ENCODE measurements around the gene CHPF.

Gene CHPF

DNA sequence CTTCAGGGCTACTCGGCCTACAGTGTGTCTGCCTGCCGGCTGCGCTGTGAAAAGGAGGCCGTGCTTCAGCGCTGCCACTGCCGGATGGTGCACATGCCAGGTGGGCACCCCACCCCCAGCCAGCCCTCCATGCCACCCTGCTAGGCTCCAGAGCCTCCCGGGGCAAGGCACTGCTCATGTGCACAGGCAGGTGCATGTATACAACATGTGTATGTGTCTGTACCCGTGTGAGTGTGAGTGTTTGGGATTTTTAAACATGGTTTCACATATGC, 11.3 kb downstream of the CHPF start:
- no peak for DNase-seq (ENCODE audit: low spot score)

DNA sequence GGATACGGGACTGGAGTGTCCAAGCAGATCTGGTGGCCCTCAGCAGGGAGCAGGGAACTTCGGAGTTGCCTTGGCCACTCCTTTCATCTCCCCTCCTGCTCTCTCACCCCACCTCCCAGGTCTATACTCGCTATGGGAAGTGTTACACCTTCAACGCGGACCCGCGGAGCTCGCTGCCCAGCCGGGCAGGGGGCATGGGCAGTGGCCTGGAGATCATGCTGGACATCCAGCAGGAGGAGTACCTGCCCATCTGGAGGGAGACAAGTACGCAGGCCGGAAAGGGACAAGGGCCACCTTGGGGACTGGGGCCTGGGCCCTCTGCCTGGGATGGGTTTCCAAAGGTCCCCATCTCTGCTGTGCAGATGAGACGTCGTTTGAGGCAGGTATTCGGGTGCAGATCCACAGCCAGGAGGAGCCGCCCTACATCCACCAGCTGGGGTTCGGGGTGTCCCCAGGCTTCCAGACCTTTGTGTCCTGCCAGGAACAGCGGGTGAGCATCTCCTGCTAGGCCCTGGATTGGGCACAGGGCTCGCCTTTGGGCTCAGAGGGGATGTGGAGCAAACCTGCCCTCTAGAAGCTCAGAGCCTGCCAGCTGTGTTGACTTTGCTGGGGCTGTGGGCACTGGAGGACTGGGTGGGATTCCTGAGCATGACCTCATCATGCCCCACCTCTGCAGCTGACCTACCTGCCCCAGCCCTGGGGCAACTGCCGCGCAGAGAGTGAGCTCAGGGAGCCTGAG, 11.8 kb downstream of the CHPF start:
- no peak for DNase-seq (ENCODE audit: low spot score)

DNA sequence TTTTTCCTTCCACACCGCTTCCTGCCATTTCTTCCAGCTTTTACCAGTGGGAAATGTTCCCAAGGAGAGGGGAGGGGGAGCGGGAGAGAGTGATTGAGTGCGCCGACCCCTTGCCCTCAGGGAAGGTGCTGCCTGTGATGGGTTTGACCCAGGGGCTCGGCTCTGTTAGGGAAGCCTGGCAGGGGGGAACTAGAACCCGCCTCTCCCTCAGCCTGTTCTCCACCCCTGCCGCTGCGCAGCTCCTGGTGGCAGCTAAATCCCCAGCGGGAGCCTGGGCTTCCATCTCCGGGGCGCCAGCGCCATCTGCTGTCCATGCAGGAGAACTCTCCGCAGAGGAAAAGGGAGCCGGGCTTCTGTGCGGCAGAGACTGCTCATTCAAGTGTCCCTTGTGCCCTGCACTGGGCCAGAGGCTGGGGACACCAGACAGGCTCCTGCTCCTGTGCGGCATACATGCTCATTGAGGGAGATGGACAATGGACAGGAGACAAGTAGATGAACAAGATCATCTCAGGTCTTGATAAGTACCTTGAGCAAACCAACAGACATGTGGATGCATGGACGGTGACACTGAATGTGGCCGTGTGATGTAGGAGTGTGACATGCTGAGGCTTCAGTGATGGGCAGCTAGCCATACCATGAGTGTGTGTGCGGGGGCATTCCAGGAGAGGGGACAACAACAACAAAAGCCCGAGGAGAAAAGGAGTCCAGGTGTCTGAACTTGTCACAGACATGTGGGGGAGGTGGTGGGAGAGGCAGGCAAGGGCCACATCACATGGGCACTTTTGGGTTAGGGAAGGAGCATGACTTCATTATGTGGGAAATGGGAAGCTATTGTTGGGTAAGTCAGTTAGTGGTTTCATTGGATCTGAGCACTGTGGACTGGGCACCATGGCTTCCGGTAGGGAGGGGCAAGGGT, 13.3 kb downstream of the CHPF start:
- peak; percentile 95 for DNase-seq (ENCODE audit: low spot score)

DNA sequence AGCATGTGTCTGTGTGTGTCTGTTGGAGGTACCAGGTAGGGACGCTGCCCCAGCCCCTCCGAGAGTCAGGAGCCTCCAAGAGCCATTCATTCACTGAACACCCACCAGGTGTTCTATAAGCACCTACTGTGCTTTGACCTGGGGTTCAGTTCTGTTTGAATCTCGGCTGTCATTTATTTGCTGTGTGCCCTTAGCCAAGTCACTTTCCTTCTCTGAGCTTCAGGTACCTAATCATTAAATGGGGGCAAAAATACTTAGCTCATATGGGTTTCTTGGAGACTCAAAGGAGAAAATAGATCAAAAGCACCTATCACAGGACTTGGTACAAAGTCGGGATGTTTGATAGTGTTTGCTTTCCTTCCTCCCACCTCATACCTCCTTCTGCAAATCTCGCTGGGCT, 16.1 kb downstream of the CHPF start:
- no peak for DNase-seq (ENCODE audit: low spot score)

DNA sequence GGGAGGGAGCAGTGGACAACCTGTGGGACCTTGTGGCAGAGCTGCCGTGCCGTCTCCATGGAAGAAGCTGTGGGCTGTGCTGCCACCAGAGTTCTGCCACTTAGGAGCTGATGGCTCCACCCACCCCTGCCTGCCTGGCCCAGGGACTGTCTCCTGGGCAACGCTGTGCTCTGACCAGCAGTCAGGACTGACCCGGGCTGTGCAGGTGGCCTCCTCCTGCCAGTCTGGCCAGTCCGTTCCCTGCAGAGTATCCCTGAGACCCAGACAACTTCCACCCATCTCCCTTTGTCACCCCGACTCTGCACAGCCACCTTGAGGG, 16.6 kb downstream of the CHPF start:
- DNase-seq (ENCODE audit: low spot score) = no peak

DNA sequence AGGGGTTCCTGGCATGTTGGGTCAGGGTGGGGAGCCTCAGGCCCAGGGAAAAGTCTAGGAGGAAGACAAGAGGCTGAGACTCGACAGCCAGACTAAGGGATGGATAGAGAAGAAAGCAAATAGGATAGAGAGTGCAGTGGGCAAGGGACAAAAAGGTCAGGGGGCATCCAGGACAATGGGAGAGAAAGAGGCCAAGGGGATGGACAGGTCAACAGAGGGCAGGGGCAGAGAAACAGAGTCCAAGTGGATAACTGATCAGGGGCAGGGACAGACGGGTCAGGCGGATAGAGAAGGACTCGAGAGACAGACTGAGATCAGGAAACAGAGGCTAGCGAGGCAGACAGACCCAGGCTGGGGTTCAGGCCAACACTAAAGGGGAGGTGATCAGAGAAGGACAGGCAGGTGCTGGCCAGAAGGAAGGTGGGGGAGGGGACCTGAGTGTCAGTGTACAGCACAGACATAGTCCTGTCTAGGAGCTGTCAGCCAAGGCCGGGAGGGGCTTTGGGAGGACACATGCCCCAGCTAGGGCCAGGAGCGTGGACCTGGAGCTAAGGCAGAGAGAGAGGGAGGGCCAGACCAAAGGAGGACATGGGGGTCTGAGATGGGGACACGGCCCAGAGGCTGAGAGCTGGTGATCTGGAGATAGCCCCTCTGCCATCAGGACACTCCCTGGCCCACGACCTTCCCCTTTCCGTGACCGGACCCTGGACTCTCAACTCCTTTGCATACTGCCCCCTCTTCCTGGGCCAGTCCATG, 17.1 kb downstream of the CHPF start:
- DNase-seq (ENCODE audit: low spot score) = no peak

DNA sequence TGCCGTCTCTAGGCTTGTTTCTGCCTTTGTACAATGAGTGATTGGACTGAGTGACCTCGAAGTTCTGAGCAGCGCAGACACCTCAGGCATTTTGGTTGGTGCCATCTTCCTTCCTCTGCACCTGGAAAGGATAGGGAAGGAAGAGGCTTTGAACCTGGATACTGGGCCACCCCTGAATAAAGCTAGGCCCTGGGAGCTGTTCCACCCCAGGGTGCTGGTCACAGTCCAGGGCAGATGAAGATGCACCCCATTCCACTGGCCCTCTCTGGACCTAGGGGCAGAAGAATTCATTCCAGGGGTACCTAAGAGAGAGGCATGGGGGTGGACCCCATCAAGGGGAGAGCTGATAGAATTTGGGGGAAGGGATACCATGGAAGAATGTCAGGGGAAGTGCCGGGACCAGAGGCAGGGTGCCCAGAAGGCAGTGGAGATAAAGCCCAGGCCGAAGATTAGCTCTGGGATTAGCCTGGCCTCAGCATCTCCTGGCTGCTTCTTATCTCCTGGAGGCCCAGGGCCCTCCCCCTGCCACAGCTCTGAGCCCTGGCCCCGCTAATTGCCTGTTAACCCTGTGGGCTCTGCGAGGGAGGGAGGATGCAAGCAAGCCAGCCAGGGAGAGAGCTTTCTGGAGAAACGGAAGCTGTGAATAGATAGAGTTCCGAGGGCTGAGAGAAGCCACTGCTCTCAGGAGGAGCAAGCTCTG, 17.9 kb downstream of the CHPF start:
- DNase-seq (ENCODE audit: low spot score) = no peak

DNA sequence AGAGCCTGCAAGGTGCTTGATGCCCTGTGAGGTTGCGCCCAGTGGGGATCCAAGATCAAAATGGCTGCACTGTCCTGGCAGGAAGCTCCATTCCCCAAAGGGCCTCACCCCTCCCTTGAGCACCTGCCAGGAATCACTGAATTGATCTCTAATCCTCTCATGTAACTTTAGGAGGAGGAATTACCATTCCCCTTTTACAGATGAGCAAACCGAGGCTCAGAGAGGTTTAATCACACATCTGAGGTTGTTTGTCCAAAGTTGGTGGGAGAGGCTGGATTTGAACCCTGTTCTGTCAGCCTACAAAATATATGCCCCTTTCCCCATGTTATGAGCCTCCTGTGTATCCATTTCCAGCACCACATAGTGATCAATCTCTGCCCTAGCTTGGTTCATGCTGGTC, 18.8 kb downstream of the CHPF start:
- no peak for DNase-seq (ENCODE audit: low spot score)

DNA sequence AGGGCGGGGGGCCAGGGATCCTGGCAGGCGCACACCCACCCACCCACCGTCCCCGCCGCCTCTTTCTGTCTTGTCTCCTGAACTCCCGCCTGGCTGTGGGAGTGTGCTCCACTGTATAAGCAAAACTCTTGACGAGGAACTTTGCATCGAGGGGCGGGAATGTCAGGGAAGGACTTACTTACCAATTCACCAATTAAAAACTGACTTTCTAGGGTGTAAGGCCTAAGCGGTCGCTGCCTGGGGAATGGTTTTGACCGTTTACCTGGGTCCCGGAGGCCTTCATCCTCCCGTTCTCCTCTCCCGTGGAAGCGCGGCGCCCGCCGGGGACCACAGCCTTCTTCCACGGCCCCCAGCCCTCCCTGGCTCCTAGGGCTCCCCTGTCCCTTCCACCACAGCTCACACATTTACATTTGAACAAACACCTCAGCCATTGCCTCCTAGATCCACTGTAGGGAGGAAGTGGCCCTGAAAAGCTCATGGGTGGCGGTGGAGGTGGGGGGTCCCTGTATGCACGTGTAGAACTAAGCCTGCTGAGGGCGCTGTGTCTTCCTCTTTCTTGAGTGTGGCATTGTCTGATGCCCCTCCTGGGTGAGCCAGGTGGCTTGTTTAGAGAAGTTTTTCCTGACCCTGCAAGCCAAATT, 20.5 kb downstream of the CHPF start:
- no peak for DNase-seq (ENCODE audit: low spot score)

DNA sequence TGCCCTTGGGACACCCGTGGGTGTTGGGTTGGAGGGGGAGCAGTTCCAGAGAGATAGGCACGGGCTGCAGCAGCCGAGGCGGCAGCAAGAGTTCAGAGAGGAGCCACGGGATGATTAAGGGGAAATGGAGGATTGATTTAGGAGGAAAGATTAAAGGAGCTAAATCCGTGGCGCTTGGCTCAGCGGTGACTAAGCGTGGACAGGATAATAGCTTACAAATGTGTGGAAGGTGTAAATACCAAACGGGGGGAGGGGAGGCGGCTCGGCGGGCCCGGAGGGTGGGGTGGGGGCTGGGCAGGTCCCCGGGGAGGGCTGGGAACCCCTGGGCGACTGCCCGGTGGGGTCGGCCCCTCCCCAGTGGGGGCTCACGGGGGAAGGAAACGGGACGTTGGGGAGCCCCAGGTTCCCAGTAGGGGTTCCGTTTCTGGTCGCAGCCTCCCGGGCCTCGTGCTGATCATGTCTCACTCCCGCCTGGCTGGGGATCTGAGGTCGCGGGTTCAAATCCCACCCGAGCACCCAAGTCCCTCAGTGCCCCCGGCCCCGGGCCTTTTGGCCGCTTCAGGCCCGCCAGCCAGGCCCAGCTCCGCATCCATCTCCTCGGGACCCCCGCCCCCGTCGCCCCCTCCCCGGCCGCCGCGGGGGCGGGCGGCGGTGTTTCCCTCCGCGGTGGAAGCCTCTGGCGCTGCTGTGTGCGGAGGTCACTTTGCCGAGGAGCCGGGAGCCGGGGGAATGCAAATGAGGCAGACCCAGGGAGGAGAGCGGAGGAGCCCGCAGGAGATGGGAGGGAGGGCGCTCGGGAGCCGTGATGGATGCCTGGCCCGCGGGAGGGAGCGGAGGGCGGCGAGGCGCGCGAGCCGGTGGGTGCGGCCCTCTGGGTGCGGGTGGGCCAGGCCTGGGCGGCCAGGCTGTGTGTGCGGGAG, 21.2 kb downstream of the CHPF start:
- DNase-seq (ENCODE audit: low spot score) = peak; percentile 76

DNA sequence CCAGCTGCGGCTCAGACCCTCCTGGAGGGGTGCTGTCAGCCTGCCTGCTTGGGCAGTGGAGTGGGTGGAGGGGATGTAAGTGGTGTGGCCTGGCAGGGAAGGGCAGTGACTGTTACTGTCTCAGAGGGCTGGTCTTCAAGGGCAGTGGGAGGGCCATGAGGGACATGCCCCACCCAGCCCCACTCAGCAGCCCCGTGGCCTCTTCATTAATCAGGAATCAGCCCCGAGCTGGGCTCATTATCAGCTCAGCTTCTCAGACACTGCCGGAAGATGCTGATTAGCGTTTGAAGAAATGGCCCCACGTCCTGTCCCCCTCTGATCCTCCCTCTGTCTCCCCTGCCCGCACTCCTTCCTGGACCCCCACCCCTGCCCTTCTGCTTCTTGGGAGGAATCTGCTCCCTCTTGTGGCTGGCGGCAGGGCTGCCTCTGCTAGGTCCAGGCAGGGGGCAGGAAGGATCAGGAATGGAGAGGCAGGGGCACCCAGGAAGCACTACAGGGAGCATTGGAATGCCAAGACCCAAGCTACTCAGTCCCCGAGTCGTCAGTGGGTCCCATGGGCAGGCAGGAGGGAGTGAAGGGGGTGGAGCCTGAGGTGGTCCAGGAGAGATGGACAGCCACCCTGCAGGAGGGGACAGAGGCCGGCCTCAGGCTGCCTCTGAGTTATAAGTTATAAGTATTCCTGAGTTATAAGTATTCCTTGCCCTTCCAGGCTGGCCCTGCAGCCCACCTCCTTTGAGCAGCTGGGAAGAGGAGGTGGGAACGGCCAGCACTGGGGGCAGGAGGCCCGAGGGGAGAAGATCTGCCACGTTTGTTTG, 22.3 kb downstream of the CHPF start:
- peak; percentile 86 for DNase-seq (ENCODE audit: low spot score)

DNA sequence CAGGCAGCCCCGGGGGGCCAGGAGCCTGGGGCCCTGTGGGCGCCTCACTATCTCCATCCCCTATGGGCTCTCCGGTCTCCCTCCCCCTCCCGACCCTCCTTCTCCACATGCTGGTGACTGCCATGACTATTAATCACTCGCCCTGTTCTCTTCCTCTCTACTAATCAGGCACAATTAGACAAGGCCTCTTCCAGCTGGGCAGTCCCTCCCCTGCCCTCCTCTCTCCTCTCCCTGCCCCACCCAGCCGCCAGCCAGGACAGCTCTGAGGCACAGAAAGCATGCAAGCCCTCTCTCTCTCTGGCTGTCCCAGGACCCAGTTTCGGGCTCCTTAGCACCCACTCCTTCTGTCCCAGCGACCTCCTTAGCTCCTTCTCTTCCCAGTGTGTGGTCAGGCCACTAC, 23.5 kb downstream of the CHPF start:
- peak; percentile 39 for DNase-seq (ENCODE audit: low spot score)

DNA sequence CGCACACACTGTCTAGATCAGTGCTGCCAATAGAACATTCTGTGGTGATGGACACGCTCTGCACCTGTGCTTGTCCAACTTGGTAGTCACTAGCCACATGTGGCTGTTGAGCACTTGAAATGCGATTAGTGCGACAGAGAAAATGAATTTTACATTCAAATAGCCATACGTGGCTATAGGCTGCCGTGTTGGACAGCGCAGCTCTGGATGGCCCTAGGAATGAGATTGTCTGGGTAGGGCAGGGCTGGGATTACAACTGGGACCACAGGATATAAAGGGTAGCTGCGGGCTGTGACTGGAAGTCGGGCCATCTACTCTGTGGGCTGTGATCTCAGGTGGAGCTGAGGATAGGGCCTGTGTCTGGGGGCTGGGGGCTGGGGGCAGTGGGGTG, 24.1 kb downstream of the CHPF start:
- no peak for DNase-seq (ENCODE audit: low spot score)

DNA sequence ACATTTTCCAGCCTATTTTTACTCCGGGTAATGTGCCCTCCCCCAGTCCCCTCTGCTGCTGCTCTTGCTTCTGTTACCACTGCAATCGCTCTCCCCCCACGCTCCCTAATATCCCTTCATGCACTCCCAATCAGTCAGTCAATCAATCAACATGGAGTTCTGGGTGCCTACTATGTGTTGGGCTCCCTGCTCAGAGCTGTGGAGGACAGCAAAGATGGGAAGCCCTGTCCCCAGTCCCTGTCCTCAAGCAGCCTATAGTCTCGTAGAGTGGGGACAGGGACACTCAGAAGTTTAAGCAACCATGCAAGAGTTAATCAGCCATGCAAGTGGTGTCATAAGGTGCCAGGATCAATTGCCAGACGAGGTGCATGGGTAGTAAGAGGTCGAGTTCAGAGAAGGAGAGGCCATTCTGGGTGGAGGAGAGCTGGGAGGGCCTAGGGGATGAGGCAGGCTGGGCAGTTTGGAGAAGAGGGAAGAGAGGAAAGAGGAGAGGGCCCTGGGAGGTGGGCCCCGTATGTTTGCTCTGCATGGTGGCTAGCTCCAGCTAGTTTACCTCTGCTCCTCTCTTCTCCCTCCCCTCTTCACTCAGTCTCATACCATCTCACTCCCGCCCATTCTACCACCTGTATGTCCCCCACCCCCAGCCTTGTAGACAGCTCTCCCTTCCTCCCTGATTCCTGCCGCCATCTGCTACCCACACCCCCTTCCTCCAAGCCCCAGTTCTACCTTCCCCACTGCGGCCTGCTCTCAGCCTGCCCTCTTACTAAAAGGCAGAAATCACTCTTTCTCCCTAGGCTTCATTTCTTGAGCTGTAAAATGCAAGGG, 25.4 kb downstream of the CHPF start:
- DNase-seq (ENCODE audit: low spot score) = no peak

DNA sequence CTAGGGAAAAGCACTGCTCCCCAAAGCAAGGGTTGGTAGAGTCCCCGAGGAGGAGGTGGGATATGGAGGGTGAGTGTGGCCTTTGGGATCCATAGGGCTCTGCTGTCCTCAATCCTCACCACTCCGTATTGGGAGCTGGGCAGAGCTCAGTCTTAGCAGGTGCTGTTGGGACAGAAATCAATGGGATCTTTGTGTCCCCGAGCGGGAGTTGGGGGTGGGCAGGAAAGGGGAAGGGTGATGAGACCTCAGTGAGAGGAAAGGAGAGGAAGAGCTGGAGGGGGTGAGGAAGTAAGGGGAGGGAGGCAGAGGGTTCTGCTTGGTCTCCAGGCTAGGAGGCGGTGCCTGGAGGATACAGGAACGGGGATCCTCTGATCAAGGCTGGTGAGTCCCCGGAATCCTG, 26.7 kb downstream of the CHPF start:
- DNase-seq (ENCODE audit: low spot score) = no peak

DNA sequence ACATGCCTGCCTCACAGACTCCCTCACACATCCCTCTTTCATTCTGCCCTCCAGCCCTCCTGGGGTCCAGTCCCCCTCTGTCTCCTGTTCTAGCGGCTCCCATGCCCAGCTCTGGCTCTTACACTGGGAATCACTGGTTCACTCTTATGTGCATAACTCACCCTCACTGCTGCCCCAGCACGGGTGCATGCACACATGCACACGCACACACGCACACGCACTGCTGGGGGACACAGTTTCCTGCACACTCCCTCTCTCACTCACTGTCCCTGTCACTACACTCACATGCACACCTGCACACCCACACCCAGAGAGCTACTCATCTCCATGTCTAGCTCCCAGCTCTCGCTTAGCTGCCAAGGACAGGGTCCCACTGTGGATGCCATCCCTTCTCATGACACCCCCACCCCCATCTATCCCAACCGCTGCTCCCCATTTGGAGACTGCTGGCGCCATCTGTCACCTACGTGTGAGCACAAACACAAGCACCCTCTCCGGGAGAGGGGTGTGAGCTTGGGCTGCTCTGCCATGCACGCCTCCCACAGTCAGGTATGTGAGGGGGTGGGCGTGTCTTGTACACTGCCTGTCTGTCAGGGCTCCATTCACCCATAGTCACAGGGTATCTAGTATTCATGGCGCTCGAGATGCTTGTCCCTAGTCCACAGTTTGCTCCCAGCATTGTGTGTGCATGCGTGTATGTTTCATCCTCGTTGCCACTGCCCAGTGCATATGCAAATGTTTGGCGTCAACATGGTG, 27.6 kb downstream of the CHPF start:
- no peak for DNase-seq (ENCODE audit: low spot score)

DNA sequence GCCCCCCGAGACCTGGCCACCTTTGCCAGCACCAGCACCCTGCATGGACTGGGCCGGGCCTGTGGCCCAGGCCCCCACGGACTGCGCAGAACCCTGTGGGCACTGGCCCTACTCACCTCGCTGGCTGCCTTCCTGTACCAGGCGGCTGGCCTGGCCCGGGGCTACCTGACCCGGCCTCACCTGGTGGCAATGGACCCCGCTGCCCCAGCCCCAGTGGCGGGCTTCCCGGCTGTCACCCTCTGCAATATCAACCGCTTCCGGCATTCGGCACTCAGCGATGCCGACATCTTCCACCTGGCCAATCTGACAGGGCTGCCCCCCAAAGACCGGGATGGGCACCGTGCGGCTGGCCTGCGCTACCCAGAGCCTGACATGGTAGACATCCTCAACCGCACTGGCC, 28.8 kb downstream of the CHPF start:
- no peak for DNase-seq (ENCODE audit: low spot score)

DNA sequence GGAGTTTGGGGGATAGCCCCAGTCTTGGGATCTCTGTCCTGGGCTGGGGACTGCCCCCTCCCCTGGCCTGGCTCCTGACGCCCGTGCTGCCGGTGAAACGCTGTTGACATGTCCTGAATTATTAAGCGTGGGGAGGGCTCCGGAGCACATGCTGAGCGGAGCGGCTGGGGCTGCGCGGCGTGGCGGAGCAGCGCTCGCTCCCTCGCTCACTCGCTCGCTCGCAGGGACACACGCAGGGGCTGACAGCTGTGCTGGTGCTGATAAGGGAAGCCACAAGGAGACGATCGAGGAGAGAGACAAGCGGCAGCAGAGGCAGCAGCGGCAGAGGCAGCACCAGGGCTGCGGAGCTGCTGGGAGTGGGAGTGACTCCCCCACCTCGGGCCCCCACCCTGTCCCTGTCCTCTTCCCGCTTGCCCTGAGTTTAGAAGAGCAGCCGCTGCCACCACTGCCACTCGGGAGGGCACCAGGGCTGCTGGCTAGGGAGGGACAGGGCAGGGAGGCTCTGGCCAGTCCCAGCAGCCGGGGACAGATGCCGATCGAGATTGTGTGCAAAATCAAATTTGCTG, 29.3 kb downstream of the CHPF start, which contains the start of gene ASIC4:
ASIC4 (plus strand) TSS at position 287 of the 566 bp plus-strand sequence; CDS start at position 530, 243 bp downstream.
- peak; percentile 39 for DNase-seq (ENCODE audit: low spot score)
